B cell (primary cell): Measurements from ENCODE around the gene CIAO2A.

Experiments
- EZH2 ChIP-seq: IDR thresholded peaks from 2 replicates; pipeline ENCODE4 v1.6.1; 2012; ENCODE audit warnings: borderline replicate concordance, low read depth, mild to moderate bottlenecking, moderate library complexity, low read length; ENCODE audit not compliant: insufficient read depth, poor library complexity, severe bottlenecking
- TF ChIP-seq, protein P1 (sequence below): fragments of 200-600 bp; IDR thresholded peaks from one replicate; pipeline ENCODE4 v1.8.0; 2022; ENCODE audit warnings: antibody characterized with exemption, mild to moderate bottlenecking

DNA sequence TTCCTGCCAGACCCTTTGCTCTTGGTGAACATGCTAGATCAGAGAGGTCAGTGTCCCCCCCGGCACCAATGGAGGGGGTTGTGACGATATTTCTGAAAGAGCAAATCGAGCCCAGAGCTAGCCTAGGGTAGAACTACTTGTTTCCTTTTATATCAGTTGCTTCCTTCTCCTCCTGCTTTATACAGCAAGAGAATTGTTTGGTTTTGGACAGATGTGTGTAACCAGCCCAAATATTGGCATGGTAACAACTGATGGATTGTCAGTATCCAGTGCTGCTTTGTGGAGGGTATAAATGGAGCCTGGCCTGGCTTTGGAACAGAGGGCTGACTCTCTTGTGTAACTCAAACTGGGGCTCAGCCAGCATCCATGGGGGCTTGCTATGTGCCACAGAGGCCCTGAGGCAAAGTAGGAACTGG is 29.3 kb upstream of the CIAO2A start:
- TF ChIP-seq EZH2: no peak
- TF ChIP-seq, protein P1, sequence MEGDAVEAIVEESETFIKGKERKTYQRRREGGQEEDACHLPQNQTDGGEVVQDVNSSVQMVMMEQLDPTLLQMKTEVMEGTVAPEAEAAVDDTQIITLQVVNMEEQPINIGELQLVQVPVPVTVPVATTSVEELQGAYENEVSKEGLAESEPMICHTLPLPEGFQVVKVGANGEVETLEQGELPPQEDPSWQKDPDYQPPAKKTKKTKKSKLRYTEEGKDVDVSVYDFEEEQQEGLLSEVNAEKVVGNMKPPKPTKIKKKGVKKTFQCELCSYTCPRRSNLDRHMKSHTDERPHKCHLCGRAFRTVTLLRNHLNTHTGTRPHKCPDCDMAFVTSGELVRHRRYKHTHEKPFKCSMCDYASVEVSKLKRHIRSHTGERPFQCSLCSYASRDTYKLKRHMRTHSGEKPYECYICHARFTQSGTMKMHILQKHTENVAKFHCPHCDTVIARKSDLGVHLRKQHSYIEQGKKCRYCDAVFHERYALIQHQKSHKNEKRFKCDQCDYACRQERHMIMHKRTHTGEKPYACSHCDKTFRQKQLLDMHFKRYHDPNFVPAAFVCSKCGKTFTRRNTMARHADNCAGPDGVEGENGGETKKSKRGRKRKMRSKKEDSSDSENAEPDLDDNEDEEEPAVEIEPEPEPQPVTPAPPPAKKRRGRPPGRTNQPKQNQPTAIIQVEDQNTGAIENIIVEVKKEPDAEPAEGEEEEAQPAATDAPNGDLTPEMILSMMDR: no peak
